GM19035 (cell line): ENCODE results near the gene ZNF574.
"Not testable (repeated sequence)": the region's sequence is repeated elsewhere in the genome, so short reads cannot be mapped to it uniquely, and the experiment has no call there.

Experiments
- ATAC-seq: cut with Tn5 transposase; IDR thresholded peaks from one replicate; pipeline ENCODE4 v1.9.1; 2021; ENCODE audit not compliant: unreplicated experiment

The ZNF574 gene

GRCh38 chr19:42096255-42096837 is 20.4 kb downstream of the ZNF574 start:
- no peak for ATAC-seq

- ATAC-seq, result no peak
These were observed 21.5 kb downstream of the ZNF574 start for GRCh38 chr19:42097461-42097860.

DNA sequence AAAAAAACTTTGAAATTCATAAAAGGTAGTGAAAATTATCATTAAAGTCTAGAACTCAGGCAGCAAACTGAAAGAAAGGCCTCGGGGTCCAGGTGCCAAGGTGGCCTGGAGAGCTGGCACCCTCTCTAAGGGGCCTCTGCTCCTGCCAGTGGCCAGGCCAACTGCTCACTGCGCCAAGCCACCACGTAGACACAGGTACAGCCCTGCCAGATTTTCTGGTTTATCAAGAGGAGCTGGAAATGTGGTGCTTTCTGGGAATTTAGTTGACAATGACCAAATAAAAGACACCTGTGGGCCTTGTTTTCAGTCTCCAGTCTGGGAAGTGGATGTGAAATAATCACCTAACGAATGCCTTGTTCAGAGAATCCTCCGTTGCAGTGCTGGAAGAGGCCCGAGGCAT is 22.8 kb downstream of the ZNF574 start:
- no peak for ATAC-seq

DNA sequence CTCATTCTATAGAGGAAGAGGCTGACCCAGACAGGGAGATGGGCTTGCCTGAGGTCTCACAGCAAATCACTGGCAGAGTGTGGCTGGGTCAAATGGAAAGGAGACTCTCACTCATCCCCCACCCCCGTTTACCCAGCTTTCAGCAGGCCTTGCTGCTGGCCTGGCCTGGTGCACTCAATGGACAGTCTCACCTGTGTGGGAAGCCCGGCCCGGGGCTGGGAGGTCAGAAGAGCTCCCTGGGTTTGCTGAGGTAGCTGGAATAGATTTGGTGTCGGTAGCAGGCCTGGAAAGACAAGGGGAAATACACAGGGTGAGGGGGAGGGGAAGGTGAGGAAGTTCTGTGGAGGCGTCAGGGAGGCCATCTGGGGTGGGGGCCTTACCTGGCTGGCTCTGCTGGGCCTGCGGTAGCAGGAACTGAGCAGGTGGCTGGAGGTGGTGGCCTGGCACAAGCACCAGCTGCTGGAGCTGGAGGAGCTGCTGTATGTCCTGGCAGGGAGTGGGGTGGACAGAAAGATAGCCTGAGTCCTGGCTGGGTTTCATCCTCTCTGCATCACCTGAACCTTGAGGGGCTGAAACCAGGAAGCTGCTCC is 23.5 kb downstream of the ZNF574 start:
- no peak for ATAC-seq

DNA sequence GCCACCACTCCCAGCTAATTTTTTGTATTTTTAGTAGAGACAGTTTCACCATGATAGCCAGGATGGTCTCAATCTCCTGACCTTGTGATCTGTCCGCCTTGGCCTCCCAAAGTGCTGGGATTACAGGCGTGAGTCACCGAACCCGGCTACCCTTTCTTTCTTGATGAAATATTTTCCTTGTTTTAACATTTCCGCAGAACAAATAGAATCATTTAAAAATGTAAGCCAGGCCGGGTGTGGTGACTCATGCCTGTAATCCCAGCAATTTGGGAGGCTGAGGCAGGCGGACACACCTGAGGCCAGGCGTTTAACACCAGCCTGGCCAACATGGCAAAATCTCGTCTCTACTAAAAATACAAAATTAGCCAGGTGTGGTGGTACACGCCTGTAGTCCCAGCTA is 24.3 kb downstream of the ZNF574 start:
- ATAC-seq, result not testable (repeated sequence)

- no peak for ATAC-seq
These were observed 26.9 kb downstream of the ZNF574 start for GRCh38 chr19:42102877-42103276.

GRCh38 chr19:42105368-42105767 is 29.4 kb downstream of the ZNF574 start:
- no peak for ATAC-seq

DNA sequence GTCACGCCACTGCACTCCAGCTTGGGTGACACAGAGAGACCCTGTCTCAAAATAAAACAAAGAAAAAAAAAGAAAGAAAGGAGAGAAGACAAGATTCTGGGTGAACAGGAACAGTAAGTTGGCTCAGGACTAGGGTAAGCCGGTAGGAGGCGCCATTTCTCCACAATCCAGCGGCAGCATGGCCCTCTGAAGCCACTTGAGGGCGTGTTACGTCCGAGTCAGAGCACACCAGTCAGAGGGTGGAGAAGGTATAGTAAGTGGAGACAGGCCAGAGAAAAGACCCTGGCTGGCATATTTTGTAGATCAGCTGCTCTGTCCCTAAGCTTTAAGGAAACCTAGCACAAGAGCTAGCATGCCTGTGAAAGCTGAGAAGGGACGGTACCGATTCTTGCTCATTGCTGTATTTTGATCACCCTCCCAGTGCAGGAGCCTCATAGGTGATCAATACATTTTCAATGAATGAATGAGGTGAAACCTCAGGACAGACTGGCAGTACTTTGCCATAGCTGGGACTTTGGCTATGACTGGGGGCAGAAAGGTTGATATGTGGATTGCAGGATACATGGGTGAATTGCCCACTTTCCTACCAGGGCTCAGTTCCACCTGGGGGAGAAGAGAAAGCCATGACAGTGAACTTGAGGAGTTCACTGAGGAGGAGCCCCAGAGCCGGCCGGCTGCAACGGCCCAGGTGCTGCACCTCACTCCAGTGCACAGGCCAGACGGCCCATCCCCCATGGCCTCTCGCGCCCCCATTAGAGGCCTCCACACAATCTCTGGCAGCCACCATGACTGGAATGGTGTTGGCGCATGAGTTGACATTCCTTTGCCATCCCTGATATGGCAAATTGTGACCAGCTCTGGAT is 32.8 kb downstream of the ZNF574 start:
- ATAC-seq, result peak; percentile 78

- no peak for ATAC-seq
These were observed 33.9 kb downstream of the ZNF574 start for GRCh38 chr19:42109896-42110295.

DNA sequence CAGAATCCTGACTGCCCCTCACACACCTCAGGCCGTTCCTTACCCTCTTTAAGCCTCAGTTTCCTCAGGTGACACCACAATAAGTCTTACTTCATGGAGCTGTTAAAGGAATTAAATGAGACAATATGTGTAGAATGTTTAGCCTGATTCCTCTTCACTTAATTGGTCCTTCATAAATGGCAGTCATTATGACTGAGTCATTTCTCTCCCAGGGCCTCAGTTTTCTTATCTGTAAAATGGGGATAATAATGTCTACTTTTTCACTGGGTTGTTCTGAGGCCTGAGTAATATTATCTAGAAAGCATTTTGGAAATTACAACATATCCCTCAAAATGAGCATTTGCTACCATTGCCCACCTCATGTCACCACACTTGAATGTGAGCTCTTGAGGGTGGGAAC is 34.7 kb downstream of the ZNF574 start:
- ATAC-seq, result no peak

- no peak for ATAC-seq
These were observed 35.4 kb downstream of the ZNF574 start for GRCh38 chr19:42111384-42111783.

GRCh38 chr19:42111811-42112210 is 35.8 kb downstream of the ZNF574 start:
- no peak for ATAC-seq

- ATAC-seq, result peak; percentile 44
These were observed 37.8 kb downstream of the ZNF574 start for GRCh38 chr19:42113641-42114348.

GRCh38 chr19:42114412-42114811 is 38.4 kb downstream of the ZNF574 start:
- ATAC-seq, result peak; percentile 66

DNA sequence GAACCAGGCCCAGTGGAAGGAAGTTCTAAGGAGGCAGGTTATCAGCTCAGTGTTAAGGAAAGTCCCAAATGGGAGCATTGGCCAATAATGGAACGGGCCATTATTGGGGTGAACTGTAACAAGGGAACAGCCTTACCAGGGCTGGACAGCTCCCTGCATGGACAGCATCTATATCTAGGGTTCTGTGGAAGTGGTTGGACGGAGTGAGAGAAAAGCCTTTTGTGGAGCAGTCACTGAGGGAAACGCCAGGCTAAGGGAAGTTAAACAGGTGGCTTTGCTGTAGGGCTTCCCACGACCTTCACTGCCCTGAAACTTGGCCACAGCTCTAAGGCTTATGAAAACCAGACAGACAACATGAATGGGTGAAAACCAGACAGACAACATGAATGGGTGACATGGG is 39.3 kb downstream of the ZNF574 start:
- ATAC-seq, result no peak

- no peak for ATAC-seq
These were observed 39.7 kb downstream of the ZNF574 start for GRCh38 chr19:42115705-42116104.

GRCh38 chr19:42116308-42117075 is 40.5 kb downstream of the ZNF574 start:
- ATAC-seq, result no peak

DNA sequence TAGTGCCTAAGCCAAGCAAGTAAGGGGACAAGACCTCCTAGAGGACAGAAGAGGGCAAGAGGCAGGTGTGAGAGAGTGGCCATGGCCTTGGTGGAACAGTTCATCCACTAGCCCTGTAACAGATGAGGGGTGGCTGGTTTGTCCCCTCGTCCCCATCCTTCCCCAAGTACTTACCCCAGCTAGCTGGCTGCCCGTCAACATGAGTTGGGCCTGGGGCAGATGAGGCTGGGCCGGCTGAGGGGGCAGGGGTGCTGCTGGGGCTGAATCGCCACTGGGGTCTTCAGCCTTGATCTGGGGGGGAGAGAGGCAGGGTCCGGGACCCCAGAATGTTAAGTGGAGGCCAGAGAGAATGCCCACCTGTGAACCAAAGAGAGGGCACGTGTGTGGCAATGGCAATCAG is 41.1 kb downstream of the ZNF574 start:
- ATAC-seq, result no peak

GRCh38 chr19:42120276-42120980 is 44.5 kb downstream of the ZNF574 start:
- ATAC-seq, result no peak

- no peak for ATAC-seq
These were observed 45.2 kb downstream of the ZNF574 start for GRCh38 chr19:42121036-42121621.
